DMS114 treated with DMSO at 0.1 percent for 48 hours (cell line): Measurements from ENCODE around the gene FBXO44.

Experiments
- DNase-seq: peaks from one replicate; lab custom pipeline; 2025; ENCODE audit not compliant: unreplicated experiment; lab: John Stamatoyannopoulos, UW

The FBXO44 gene

GRCh38 chr1:11654939-11655808, 497 bp downstream of the FBXO44 start:
- DNase-seq, result no peak

- no peak for DNase-seq
Observed at GRCh38 chr1:11657654-11658053, 3.0 kb downstream of the FBXO44 start.

- no peak for DNase-seq
Observed at GRCh38 chr1:11658542-11658941, 3.9 kb downstream of the FBXO44 start.

- DNase-seq, result no peak
Observed at GRCh38 chr1:11659748-11660147, 5.1 kb downstream of the FBXO44 start.

- no peak for DNase-seq
Observed at GRCh38 chr1:11661103-11661502, 6.4 kb downstream of the FBXO44 start.

- peak; percentile 58 for DNase-seq
Observed at GRCh38 chr1:11664336-11665065, 9.8 kb downstream of the FBXO44 start.

GRCh38 chr1:11668516-11668915, 13.8 kb downstream of the FBXO44 start:
- DNase-seq, result no peak

- no peak for DNase-seq
Observed at GRCh38 chr1:11670747-11671146, 16.1 kb downstream of the FBXO44 start.

GRCh38 chr1:11671205-11671543, 16.5 kb downstream of the FBXO44 start:
- DNase-seq, result no peak

GRCh38 chr1:11671544-11672286, 17.0 kb downstream of the FBXO44 start:
- DNase-seq, result no peak

- no peak for DNase-seq
Observed at GRCh38 chr1:11673089-11673769, 18.6 kb downstream of the FBXO44 start.

- DNase-seq, result no peak
Observed at GRCh38 chr1:11674488-11674887, 19.8 kb downstream of the FBXO44 start.

GRCh38 chr1:11675325-11675724, 20.6 kb downstream of the FBXO44 start:
- DNase-seq, result no peak

- no peak for DNase-seq
Observed at GRCh38 chr1:11676386-11677103, 21.9 kb downstream of the FBXO44 start.

GRCh38 chr1:11678442-11678841, 23.8 kb downstream of the FBXO44 start:
- DNase-seq, result no peak

- no peak for DNase-seq
Observed at GRCh38 chr1:11680270-11681070, 25.8 kb downstream of the FBXO44 start.

- DNase-seq, result peak; percentile 47
Observed at GRCh38 chr1:11681071-11681771, 26.5 kb downstream of the FBXO44 start, which contains the start of gene MAD2L2. MAD2L2 (minus strand) TSS chr1:11681148; CDS start chr1:11680601, 547 bp downstream.

GRCh38 chr1:11682287-11682771, 27.7 kb downstream of the FBXO44 start:
- DNase-seq, result no peak

- DNase-seq, result no peak
Observed at GRCh38 chr1:11682799-11683198, 28.1 kb downstream of the FBXO44 start.
